ENCODE data around the gene TAX1BP1.

The TAX1BP1 gene

DNA sequence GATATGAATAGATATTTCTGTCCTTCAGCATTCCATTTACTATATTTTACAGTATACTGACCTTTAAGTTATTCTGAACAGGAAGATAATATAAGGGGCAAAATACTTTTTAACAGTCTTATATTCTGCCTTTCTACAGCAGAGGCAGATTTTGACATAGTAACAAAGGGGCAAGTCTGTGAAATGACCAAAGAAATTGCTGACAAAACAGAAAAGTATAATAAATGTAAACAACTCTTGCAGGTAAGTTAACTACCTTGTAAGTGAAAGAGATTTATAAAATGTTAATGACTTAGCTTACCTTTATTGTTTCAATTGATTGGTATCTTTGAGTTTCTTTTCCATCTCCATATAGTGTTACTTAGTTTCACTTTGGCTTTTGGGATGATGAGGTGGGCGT, 56.0 kb downstream of the TAX1BP1 start:
- no peak overlapping the region for H4K8ac ChIP-seq (ENCODE audit: low read length)
- WGBS: no CpG with 5 or more reads among the region's 1 CpG

GRCh38 chr7:27799212-27799611, 59.2 kb downstream of the TAX1BP1 start:
- Histone ChIP-seq H3K9ac (ENCODE audit: low read length) (no peak overlapping the region), H3K36me3 (ENCODE audit: control insufficient read depth in 1 of 2, insufficient read depth in 2 of 2, low read depth in 1 of 2, low read length in 2 of 2) (peaks cover 11 to 45% of the 10 kb centered on the region in 2 experiments), H3K4me3 (ENCODE audit: insufficient read depth in 1 of 2, low read depth in 1 of 2, low read length in 2 of 2) (no peak overlapping the region), H3K27ac (ENCODE audit: low read length, poor library complexity, severe bottlenecking) (no peak overlapping the region), H3K4me1 (ENCODE audit: control insufficient read depth, insufficient read depth, low read depth, low read length) (no peaks in the 10 kb centered on the region), H3K23ac (ENCODE audit: low read length in 2 of 2) (no peak overlapping the region), H3K4ac (ENCODE audit: low read depth in 1 of 2, low read length in 2 of 2) (no peak overlapping the region), H2BK12ac (ENCODE audit: low read length in 2 of 2) (no peak overlapping the region), H3K79me1 (replicated peaks; ENCODE audit: low read length, poor library complexity, severe bottlenecking) (peaks cover 5% of the 10 kb centered on the region), H3K18ac (ENCODE audit: low read depth in 1 of 2, low read length in 2 of 2) (no peak overlapping the region), H4K91ac (ENCODE audit: low read length) (no peak overlapping the region), H3K14ac (ENCODE audit: low read length in 2 of 2) (no peak overlapping the region), H2BK5ac (ENCODE audit: low read depth, low read length, poor library complexity, severe bottlenecking) (no peak overlapping the region), H2BK120ac (ENCODE audit: low read depth, low read length) (no peak overlapping the region), H4K8ac (ENCODE audit: low read length) (no peak overlapping the region), H2BK15ac (ENCODE audit: low read depth, poor library complexity, severe bottlenecking) (no peak overlapping the region), H3K9me3 (ENCODE audit: control insufficient read depth, low read length) (no peaks in the 10 kb centered on the region), H3K4me2 (ENCODE audit: low read length, poor library complexity, severe bottlenecking) (no peak overlapping the region), H3K27me3 (ENCODE audit: control insufficient read depth in 1 of 2, insufficient read depth in 1 of 2, low read length in 2 of 2) (no peaks in the 10 kb centered on the region), H2AFZ (ENCODE audit: low read depth, low read length) (no peak overlapping the region), H2AK5ac (ENCODE audit: low read length, severe bottlenecking) (no peak overlapping the region)
- DNase-seq: no peak
- WGBS: no CpG with 5 or more reads among the region's 2 CpGs

More for the DNA sequence above, 56.0 kb downstream of the TAX1BP1 start:
- Histone ChIP-seq H3K9me3 (ENCODE audit: control insufficient read depth, low read length) (no peaks in the 10 kb centered on the region), H3K27ac (ENCODE audit: low read length, poor library complexity, severe bottlenecking) (no peak overlapping the region), H3K18ac (ENCODE audit: low read depth in 1 of 2, low read length in 2 of 2) (no peak overlapping the region), H2BK15ac (ENCODE audit: low read depth, poor library complexity, severe bottlenecking) (no peak overlapping the region), H2AK5ac (ENCODE audit: low read length, severe bottlenecking) (no peak overlapping the region), H2BK5ac (ENCODE audit: low read depth, low read length, poor library complexity, severe bottlenecking) (no peak overlapping the region), H3K79me1 (replicated peaks; ENCODE audit: low read length, poor library complexity, severe bottlenecking) (peaks cover 10% of the 10 kb centered on the region), H3K14ac (ENCODE audit: low read length in 2 of 2) (no peak overlapping the region), H2BK120ac (ENCODE audit: low read depth, low read length) (no peak overlapping the region), H2AFZ (ENCODE audit: low read depth, low read length) (no peak overlapping the region), H3K36me3 (ENCODE audit: control insufficient read depth in 1 of 2, insufficient read depth in 2 of 2, low read depth in 1 of 2, low read length in 2 of 2) (peaks cover 14 to 67% of the 10 kb centered on the region in 2 experiments), H3K4me2 (ENCODE audit: low read length, poor library complexity, severe bottlenecking) (no peak overlapping the region), H4K91ac (ENCODE audit: low read length) (no peak overlapping the region), H3K4ac (ENCODE audit: low read depth in 1 of 2, low read length in 2 of 2) (no peak overlapping the region), H3K9ac (ENCODE audit: low read length) (no peak overlapping the region), H3K4me3 (ENCODE audit: insufficient read depth in 1 of 2, low read depth in 1 of 2, low read length in 2 of 2) (no peak overlapping the region), H3K4me1 (ENCODE audit: control insufficient read depth, insufficient read depth, low read depth, low read length) (peaks cover 2% of the 10 kb centered on the region), H2BK12ac (ENCODE audit: low read length in 2 of 2) (no peak overlapping the region), H3K27me3 (ENCODE audit: control insufficient read depth in 1 of 2, insufficient read depth in 1 of 2, low read length in 2 of 2) (no peaks in the 10 kb centered on the region), H3K23ac (ENCODE audit: low read length in 2 of 2) (no peak overlapping the region)
- DNase-seq: no peak

GRCh38 chr7:27802999-27803398, 63.0 kb downstream of the TAX1BP1 start:
- Histone ChIP-seq H3K27me3 (ENCODE audit: control insufficient read depth in 1 of 2, insufficient read depth in 1 of 2, low read length in 2 of 2) (no peaks in the 10 kb centered on the region), H3K14ac (ENCODE audit: low read length in 2 of 2) (no peak overlapping the region), H3K9ac (ENCODE audit: low read length) (peak overlapping the region; percentile 88), H3K36me3 (ENCODE audit: control insufficient read depth in 1 of 2, insufficient read depth in 2 of 2, low read depth in 1 of 2, low read length in 2 of 2) (peaks cover 3 to 17% of the 10 kb centered on the region in 2 experiments), H2AK5ac (ENCODE audit: low read length, severe bottlenecking) (no peak overlapping the region), H3K4ac (ENCODE audit: low read depth in 1 of 2, low read length in 2 of 2) (no peak overlapping the region), H2BK12ac (ENCODE audit: low read length in 2 of 2) (no peak overlapping the region), H3K9me3 (ENCODE audit: control insufficient read depth, low read length) (no peaks in the 10 kb centered on the region), H4K91ac (ENCODE audit: low read length) (no peak overlapping the region), H3K27ac (ENCODE audit: low read length, poor library complexity, severe bottlenecking) (no peak overlapping the region), H3K18ac (ENCODE audit: low read depth in 1 of 2, low read length in 2 of 2) (no peak overlapping the region), H3K23ac (ENCODE audit: low read length in 2 of 2) (no peak overlapping the region), H4K8ac (ENCODE audit: low read length) (no peak overlapping the region), H3K4me2 (ENCODE audit: low read length, poor library complexity, severe bottlenecking) (no peak overlapping the region), H2BK120ac (ENCODE audit: low read depth, low read length) (no peak overlapping the region), H3K4me3 (ENCODE audit: insufficient read depth in 1 of 2, low read depth in 1 of 2, low read length in 2 of 2) (no peak overlapping the region), H2AFZ (ENCODE audit: low read depth, low read length) (no peak overlapping the region), H2BK15ac (ENCODE audit: low read depth, poor library complexity, severe bottlenecking) (no peak overlapping the region), H3K79me1 (replicated peaks; ENCODE audit: low read length, poor library complexity, severe bottlenecking) (peaks cover 6% of the 10 kb centered on the region), H3K4me1 (ENCODE audit: control insufficient read depth, insufficient read depth, low read depth, low read length) (no peaks in the 10 kb centered on the region), H2BK5ac (ENCODE audit: low read depth, low read length, poor library complexity, severe bottlenecking) (no peak overlapping the region)
- no peak for DNase-seq
- 88% methylated on average over 1 of the region's 2 CpGs for WGBS

- Histone ChIP-seq H3K23ac (ENCODE audit: low read length in 2 of 2) (no peak overlapping the region), H3K4me3 (ENCODE audit: insufficient read depth in 1 of 2, low read depth in 1 of 2, low read length in 2 of 2) (no peak overlapping the region), H2BK5ac (ENCODE audit: low read depth, low read length, poor library complexity, severe bottlenecking) (no peak overlapping the region), H3K36me3 (ENCODE audit: control insufficient read depth in 1 of 2, insufficient read depth in 2 of 2, low read depth in 1 of 2, low read length in 2 of 2) (peaks cover 3 to 11% of the 10 kb centered on the region in 2 experiments), H2BK12ac (ENCODE audit: low read length in 2 of 2) (no peak overlapping the region), H3K27me3 (ENCODE audit: control insufficient read depth in 1 of 2, insufficient read depth in 1 of 2, low read length in 2 of 2) (no peaks in the 10 kb centered on the region), H3K9ac (ENCODE audit: low read length) (peak overlapping the region; percentile 88), H2AK5ac (ENCODE audit: low read length, severe bottlenecking) (no peak overlapping the region), H2BK120ac (ENCODE audit: low read depth, low read length) (no peak overlapping the region), H3K14ac (ENCODE audit: low read length in 2 of 2) (no peak overlapping the region), H3K18ac (ENCODE audit: low read depth in 1 of 2, low read length in 2 of 2) (no peak overlapping the region), H3K4ac (ENCODE audit: low read depth in 1 of 2, low read length in 2 of 2) (no peak overlapping the region), H3K27ac (ENCODE audit: low read length, poor library complexity, severe bottlenecking) (no peak overlapping the region), H3K4me1 (ENCODE audit: control insufficient read depth, insufficient read depth, low read depth, low read length) (no peaks in the 10 kb centered on the region), H4K8ac (ENCODE audit: low read length) (no peak overlapping the region), H3K4me2 (ENCODE audit: low read length, poor library complexity, severe bottlenecking) (no peak overlapping the region), H3K9me3 (ENCODE audit: control insufficient read depth, low read length) (no peaks in the 10 kb centered on the region), H3K79me1 (replicated peaks; ENCODE audit: low read length, poor library complexity, severe bottlenecking) (peaks cover 6% of the 10 kb centered on the region), H2BK15ac (ENCODE audit: low read depth, poor library complexity, severe bottlenecking) (no peak overlapping the region), H4K91ac (ENCODE audit: low read length) (no peak overlapping the region), H2AFZ (ENCODE audit: low read depth, low read length) (no peak overlapping the region)
- WGBS: 100% methylated on average over 1 of the region's 3 CpGs
- no peak for DNase-seq
Observed at GRCh38 chr7:27804139-27804538, 64.2 kb downstream of the TAX1BP1 start.

Measured in mesenchymal stem cell (in vitro differentiated cells and primary cell).